Measurements from ENCODE around the gene TMEM255B. TPM values are rescaled to one million over a fixed set of nuclear protein-coding genes. Genes with fewer than 3 reads are reported as not detected.

TMEM255B gene
- total RNA-seq, 1 experiment from 2014 or later = 7.7 TPM

GRCh38 chr13:113756441-113757097 lies 2.5 kb upstream of the TMEM255B start:
- intact Hi-C loops (cut with micrococcal nuclease) = no loop called here
- no peaks in the 10 kb centered on the region for H3K27me3 ChIP-seq (ENCODE audit: insufficient read depth, low read length)
- ChIA-PET CTCF (no interaction called here), POLR2A (no interaction called here), RAD21 (ENCODE audit: low non-redundant PET in 1 of 2, low total read pairs in 2 of 2, uncharacterized antibody in 2 of 2, unreplicated experiment in 2 of 2) (no interaction called here)
- ATAC-seq = no peak
- H3K79me2 ChIP-seq (ENCODE audit: insufficient read depth, low read length) = no peaks in the 10 kb centered on the region
- H3K4me2 ChIP-seq (ENCODE audit: low read length) = no peak overlapping the region
- H3K9me2 ChIP-seq (ENCODE audit: insufficient read depth) = no peaks in the 10 kb centered on the region
- peaks cover 3 to 17% of the 10 kb centered on the region in 2 experiments for H3K4me1 ChIP-seq (ENCODE audit: control insufficient read depth in 1 of 2, insufficient read depth in 2 of 2, low read length in 2 of 2)
- no peak overlapping the region for H3K27ac ChIP-seq (ENCODE audit: low read depth, low read length)
- no peaks in the 10 kb centered on the region for H3K36me3 ChIP-seq (ENCODE audit: control insufficient read depth in 1 of 2, insufficient read depth in 2 of 2, low read length in 2 of 2)
- no TSS peak for BruUV-seq (replicated peaks)
- H4K20me1 ChIP-seq (ENCODE audit: insufficient read depth) = no peaks in the 10 kb centered on the region
- no peak overlapping the region for H2AFZ ChIP-seq (ENCODE audit: low read depth, low read length, poor library complexity, severe bottlenecking)
- H3K4me3 ChIP-seq (replicated peaks in 1 of 2; ENCODE audit: low read depth in 1 of 2, low read length in 2 of 2) = no peak overlapping the region
- H3K9ac ChIP-seq (ENCODE audit: low read length) = no peak overlapping the region
- no peak for DNase-seq (ENCODE audit: low read depth, low spot score)
- TF ChIP-seq EZH2 (IDR thresholded peaks at IDR 0.05) (no peak), ZBTB33 (IDR thresholded peaks at IDR 0.05; ENCODE audit: extremely low read depth, insufficient replicate concordance, low read length) (no peak), SRF (IDR thresholded peaks at IDR 0.05; ENCODE audit: low read depth) (no peak), POLR2A (IDR thresholded peaks at IDR 0.05; ENCODE audit: borderline replicate concordance, extremely low read depth, insufficient read depth, insufficient read length) (no peak), CEBPB (IDR thresholded peaks at IDR 0.05; ENCODE audit: low read depth) (no peak), EGR1 (IDR thresholded peaks at IDR 0.05; ENCODE audit: low read depth) (no peak), EZH2phosphoT487 (IDR thresholded peaks at IDR 0.05; ENCODE audit: borderline replicate concordance) (no peak), ELF1 (IDR thresholded peaks at IDR 0.05; ENCODE audit: borderline replicate concordance, low read depth) (no peak), FOSL1 (IDR thresholded peaks at IDR 0.05; ENCODE audit: low read depth) (no peak), ATF3 (IDR thresholded peaks at IDR 0.05) (no peak), ZFX (IDR thresholded peaks at IDR 0.05) (no peak), CTCF (IDR thresholded peaks at IDR 0.05 in 2 of 3, conservative IDR thresholded peaks at IDR 0.05 in 1 of 3; ENCODE audit: borderline replicate concordance in 1 of 3, insufficient read depth in 1 of 3, low read depth in 2 of 3, low read length in 2 of 3) (no peak), ZNF274 (IDR thresholded peaks at IDR 0.05; ENCODE audit: low read depth, low read length) (no peak), SIN3A (IDR thresholded peaks at IDR 0.05; ENCODE audit: low read depth) (no peak), MAX (IDR thresholded peaks at IDR 0.05) (no peak), SP1 (IDR thresholded peaks at IDR 0.05; ENCODE audit: low read depth) (no peak), JUND (IDR thresholded peaks at IDR 0.05) (no peak), POLR2AphosphoS5 (IDR thresholded peaks at IDR 0.05; ENCODE audit: low read depth, low read length) (no peak)
- TF ChIP-seq, protein P1, sequence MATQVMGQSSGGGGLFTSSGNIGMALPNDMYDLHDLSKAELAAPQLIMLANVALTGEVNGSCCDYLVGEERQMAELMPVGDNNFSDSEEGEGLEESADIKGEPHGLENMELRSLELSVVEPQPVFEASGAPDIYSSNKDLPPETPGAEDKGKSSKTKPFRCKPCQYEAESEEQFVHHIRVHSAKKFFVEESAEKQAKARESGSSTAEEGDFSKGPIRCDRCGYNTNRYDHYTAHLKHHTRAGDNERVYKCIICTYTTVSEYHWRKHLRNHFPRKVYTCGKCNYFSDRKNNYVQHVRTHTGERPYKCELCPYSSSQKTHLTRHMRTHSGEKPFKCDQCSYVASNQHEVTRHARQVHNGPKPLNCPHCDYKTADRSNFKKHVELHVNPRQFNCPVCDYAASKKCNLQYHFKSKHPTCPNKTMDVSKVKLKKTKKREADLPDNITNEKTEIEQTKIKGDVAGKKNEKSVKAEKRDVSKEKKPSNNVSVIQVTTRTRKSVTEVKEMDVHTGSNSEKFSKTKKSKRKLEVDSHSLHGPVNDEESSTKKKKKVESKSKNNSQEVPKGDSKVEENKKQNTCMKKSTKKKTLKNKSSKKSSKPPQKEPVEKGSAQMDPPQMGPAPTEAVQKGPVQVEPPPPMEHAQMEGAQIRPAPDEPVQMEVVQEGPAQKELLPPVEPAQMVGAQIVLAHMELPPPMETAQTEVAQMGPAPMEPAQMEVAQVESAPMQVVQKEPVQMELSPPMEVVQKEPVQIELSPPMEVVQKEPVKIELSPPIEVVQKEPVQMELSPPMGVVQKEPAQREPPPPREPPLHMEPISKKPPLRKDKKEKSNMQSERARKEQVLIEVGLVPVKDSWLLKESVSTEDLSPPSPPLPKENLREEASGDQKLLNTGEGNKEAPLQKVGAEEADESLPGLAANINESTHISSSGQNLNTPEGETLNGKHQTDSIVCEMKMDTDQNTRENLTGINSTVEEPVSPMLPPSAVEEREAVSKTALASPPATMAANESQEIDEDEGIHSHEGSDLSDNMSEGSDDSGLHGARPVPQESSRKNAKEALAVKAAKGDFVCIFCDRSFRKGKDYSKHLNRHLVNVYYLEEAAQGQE (IDR thresholded peaks at IDR 0.05; ENCODE audit: low read depth) = no peak
- no peaks in the 10 kb centered on the region for H3K9me3 ChIP-seq (ENCODE audit: control insufficient read depth in 1 of 2, insufficient read depth in 1 of 2, low read depth in 1 of 2, low read length in 2 of 2)
